GM19438 (cell line): Measurements from ENCODE around the gene RANBP1.

Experiments
- ATAC-seq: cut with Tn5 transposase; IDR thresholded peaks from one replicate; pipeline ENCODE4 v1.9.1; 2021; ENCODE audit warnings: low read depth; ENCODE audit not compliant: unreplicated experiment

The RANBP1 gene

DNA sequence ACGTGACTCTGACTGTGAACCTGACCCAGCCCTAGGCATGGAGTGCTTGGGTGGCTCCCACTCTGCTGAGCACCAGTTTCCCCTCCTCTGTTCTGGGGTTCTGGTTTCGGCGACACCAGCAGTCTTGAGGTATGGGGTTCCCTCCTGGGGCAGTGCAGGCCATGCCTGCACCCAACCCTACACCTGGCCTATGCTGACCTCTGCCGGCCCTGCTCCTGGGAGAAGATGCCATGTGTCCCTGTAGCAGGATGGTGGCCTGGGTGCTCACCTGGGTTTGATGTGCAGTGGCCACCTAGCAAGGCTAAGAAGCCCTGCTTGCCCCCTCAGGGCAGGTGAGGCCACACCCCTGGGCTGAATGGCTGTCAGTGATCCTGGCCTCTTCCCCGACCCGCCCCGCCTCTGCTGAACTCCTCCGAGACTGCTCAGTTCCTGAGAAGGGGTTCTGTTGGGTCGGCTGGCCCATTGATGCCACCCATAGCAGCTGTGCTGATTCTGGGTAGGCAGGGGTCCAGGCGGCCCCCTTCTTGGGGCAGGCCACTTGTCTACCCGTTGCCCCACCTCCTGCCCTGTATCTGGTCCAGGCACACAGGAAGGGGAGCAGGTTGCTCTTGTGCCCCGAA lies 18.1 kb downstream of the RANBP1 start:
- ATAC-seq: no peak

- no peak for ATAC-seq
These were observed 19.4 kb downstream of the RANBP1 start for GRCh38 chr22:20135265-20135664.

DNA sequence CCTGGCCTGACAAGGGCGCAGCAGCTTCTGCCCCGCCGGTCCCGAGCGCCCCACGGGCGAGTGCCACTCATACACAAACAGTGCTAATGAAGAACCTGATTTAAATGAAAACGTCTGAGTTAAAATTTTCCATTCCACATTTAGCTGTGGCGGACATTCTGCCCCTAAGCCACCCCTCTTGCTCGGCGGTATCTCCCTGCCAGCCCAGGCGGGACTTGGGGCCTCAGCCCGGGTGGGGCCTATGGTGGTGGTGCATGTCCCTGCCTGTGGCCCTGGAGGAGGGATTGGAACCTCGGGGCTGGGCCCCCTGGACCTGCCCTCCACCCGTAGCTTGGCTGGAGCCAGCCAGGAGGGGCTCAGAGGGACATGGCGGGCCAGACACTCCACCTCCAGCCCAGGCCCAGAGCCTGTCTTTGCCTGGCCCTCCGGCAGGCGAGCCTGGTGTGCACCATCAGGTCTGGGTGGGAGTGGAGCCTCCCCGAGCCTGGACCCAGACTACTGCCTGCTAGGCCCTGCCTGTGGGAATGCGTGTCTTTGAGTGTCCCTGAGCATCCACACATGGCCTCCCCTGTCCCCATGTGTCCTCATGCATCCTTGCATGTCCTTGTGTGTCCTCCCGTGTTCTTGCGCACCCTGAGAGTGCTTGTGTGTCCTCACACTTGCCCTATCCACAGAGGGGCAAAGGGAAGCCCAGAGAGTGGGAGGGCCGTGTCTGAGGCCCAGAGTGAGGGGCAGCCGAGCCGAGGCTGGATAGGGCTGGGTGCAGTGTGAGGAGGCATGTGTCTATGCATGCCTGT lies 20.1 kb downstream of the RANBP1 start:
- no peak for ATAC-seq

- ATAC-seq: no peak
These were observed 20.6 kb downstream of the RANBP1 start for GRCh38 chr22:20136603-20136873.

GRCh38 chr22:20137113-20137512 lies 21.2 kb downstream of the RANBP1 start:
- ATAC-seq: no peak

DNA sequence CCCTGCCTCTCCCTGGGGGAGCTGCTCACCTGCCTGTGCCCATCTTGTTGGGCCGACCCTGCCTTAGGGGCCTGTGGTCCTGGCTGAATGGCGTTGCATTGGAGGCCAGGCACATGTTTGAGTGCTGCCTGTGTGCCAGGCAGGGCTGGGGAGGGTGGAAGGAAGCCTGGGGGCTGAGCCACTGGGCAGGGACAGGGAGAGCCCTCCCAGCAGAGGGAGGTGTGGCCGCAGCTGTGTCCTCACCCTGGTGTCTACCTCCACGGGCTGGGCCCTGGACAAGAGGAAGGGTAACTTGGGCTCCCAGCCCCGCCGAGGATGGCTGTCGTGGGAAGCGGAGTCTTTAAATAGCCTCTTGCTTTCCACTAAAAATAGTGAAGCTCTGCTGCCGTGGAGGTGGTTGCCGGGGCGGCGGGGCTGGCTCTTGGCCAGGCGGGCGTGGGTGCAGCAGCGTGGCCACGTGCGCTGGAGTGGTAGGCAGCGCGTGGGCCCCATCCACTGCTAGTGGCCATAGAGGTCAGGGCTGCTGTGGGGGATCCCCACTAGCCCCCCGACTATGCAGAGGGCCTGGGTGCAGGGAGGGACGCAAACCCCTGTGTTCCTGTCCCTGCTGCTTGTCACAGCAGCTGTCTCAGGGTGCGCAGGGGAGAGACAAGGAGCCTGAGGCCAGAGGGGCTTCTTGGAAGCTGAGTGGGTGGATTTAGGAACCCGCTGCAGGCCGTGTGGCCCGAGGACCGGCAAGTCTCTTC lies 21.9 kb downstream of the RANBP1 start:
- no peak for ATAC-seq

- ATAC-seq: no peak
These were observed 22.5 kb downstream of the RANBP1 start for GRCh38 chr22:20138417-20138738.

- no peak for ATAC-seq
These were observed 23.0 kb downstream of the RANBP1 start for GRCh38 chr22:20138868-20139267.

DNA sequence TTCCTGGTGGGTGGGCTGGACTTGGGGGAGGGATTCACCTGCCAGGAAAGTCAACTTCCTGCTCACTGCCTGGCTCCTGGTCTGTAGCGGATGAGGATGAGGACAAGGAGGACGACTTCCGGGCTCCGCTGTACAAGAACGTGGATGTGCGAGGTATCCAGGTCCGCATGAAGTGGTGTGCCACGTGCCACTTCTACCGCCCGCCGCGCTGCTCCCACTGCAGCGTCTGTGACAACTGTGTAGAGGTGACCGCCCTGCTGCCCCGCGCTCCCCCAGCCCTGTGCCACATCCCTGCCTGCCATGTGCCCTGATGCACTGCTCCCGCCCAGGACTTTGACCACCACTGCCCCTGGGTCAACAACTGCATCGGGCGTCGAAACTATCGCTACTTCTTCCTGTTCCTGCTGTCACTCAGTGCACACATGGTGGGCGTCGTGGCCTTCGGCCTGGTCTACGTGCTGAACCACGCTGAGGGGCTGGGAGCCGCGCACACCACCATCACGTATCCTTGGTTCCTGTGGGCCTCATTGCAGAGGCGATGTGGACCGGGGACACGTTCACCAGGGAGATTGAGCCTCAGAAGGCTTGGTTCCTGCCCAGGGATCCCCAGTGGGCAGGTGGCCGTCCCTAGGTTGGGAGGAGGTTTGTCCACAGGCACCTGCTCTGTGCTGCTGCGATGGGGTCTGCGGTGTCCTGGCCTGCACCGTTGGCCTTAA lies 23.6 kb downstream of the RANBP1 start:
- ATAC-seq: no peak

DNA sequence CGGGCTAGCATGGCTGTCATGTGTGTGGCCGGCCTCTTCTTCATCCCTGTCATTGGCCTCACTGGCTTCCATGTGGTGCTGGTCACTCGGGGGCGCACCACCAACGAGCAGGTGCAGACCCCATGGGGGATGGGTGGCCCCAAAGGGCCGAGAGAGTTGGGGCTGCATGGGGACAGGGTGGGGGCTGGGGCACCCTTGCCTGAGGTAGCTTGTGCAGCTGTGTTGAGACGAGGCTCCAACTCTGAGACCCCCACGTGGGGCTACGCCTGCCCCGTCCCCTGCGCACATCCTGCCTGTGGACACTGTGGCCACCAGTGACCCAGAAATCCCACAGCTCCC lies 24.2 kb downstream of the RANBP1 start:
- ATAC-seq: no peak

DNA sequence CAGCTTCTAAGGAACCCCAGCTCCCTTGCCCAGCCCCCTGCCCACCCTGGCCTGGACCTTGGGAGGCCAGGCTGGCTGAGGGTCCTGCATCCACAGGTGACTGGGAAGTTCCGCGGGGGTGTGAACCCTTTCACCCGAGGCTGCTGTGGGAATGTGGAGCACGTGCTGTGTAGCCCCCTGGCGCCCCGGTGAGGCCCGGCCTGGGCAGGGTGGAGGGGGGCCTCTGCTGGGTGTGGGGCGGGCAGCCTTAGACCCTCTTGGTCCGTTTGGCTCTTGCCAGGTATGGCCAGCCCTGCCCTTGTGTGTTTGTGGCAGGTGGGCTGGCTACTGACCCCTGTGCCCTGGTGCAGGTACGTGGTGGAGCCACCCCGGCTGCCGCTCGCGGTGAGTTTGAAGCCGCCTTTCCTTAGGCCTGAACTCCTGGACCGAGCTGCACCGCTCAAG lies 24.6 kb downstream of the RANBP1 start:
- no peak for ATAC-seq

- no peak for ATAC-seq
These were observed 25.5 kb downstream of the RANBP1 start for GRCh38 chr22:20141186-20142077.

DNA sequence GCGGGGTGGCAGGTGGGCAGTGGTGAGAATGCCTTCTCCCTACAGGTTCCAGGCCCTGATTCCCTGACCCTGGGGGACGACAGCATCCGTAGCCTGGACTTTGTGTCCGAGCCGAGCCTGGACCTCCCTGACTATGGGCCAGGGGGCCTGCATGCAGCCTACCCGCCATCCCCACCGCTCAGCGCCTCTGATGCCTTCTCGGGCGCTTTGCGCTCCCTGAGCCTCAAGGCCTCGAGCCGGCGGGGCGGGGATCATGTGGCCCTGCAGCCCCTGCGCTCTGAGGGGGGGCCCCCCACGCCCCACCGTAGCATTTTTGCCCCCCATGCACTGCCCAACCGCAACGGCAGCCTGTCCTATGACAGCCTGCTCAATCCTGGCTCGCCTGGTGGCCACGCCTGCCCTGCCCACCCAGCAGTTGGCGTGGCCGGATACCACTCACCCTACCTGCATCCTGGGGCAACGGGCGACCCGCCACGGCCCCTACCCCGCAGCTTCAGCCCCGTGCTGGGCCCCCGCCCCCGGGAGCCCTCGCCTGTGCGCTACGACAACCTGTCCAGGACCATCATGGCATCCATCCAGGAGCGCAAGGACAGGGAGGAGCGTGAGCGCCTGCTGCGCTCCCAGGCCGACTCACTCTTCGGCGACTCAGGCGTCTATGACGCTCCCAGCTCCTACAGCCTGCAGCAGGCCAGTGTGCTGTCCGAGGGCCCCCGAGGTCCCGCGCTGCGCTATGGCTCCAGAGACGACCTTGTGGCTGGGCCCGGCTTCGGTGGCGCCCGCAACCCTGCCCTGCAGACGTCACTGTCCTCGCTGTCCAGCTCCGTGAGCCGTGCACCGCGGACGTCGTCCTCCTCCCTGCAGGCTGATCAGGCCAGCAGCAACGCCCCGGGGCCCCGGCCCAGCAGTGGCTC lies 27.1 kb downstream of the RANBP1 start:
- ATAC-seq: no peak

GRCh38 chr22:20143883-20144665 lies 28.2 kb downstream of the RANBP1 start:
- no peak for ATAC-seq

GRCh38 chr22:20145206-20145831 lies 29.4 kb downstream of the RANBP1 start:
- ATAC-seq: no peak

DNA sequence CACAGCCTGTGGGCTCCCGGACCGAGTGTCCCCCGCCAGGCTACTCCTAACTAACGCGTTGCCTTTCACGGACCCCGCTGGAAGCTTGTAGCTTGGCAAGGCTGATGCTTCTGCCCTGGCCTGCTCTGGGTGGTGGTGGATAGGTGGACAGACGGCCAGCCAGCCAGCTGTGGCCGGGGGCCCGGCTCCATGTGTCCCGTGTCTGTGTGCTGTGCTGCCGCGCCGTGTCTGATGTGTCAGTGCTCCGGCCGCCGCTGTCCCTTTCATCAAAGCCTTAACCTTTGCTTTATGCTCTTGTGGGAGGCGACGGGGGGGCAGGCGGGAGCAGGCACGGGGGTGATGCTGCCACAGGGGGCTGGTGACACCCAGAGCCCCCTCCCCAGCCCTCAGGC lies 29.9 kb downstream of the RANBP1 start:
- no peak for ATAC-seq

DNA sequence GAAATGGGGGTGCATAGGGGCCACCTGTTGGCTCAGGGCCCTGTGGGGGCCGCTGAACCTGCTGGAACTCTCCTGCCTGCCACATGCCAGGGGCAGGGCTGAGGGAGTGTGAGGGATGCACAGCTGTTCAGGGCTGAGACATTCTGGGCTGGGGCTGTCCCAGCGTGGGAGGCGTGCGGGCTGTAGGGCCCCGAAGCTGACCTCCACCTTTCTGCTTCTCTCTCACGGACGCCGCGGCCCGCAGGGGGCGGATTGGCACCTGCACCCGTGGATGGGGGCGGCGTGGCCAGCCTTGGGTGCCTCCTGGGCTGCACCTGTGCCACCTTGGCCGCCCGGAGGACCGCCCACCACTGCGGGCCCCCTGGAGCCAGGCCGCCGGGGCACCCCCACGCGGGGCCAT lies 30.9 kb downstream of the RANBP1 start:
- ATAC-seq: no peak
